ENCODE data around the gene FHIT.

FHIT gene

DNA sequence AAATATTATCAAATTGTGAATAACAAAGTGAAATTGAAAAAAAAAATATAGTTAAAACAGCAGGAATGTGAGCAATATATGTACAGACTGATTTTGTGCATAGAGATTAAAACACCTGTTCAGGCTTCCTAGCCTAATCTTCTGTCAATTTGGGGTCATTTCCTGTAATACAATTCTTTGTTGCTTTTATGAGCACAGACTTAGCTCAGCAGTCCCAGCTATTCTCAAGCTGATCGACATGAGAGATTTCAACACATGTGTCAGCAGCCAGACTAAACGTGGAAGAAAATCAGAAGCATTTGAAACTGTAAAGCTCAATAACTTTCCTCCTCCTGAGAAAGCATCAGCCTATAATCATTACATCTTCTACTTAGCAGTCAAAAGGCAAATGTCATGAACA lies 1.6 kb upstream of the FHIT start:
- TF ChIP-seq CTCF (IDR thresholded peaks at IDR 0.05; ENCODE audit: borderline replicate concordance, insufficient read depth, low read depth, low read length) = no peak
- no peak overlapping the region for H3K4me3 ChIP-seq (ENCODE audit: low read depth, low read length)

DNA sequence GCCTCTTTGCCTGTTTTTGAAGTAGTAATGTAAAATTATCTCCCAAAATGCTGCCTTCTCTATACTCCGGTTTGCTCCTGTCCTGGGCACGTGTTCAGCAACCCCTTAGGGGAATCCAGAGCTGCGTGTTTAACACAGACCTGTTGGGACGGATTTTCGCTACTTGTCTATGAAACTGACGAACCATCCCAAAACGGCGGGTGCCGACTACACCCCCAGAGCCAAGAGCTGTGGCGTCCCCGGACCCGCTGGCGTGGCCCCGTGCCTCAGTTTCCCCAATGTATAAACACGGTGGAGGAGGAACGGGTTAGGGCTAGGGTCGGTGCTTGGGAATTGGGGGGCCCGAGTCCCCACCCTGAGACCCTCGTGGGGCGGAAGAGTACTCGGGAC lies 473 bp downstream of the FHIT start:
- peak overlapping the region; percentile 86 for H3K4me3 ChIP-seq (ENCODE audit: low read depth, low read length)
- TF ChIP-seq CTCF (IDR thresholded peaks at IDR 0.05; ENCODE audit: borderline replicate concordance, insufficient read depth, low read depth, low read length) = no peak

DNA sequence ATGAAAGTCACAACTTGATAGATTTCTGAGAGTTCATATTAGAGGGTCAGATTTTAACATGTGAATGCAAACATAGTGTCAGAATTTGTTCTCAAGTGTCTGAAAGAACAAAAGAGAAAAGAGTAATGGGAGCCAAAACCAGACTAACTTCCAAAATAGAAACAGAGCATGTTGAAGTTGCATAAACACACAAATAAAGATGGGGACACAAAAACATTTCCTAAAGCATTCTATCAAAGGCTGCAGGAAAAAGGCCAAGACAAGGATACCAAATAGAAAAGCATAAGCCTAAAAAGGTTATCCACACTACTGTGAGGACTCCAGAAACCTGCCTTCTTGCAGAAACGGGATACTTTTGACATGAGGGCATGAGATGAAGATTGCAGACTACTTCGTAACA lies 2.8 kb downstream of the FHIT start:
- H3K4me3 ChIP-seq (ENCODE audit: low read depth, low read length) = no peak overlapping the region
- no peak for TF ChIP-seq CTCF (IDR thresholded peaks at IDR 0.05; ENCODE audit: borderline replicate concordance, insufficient read depth, low read depth, low read length)

DNA sequence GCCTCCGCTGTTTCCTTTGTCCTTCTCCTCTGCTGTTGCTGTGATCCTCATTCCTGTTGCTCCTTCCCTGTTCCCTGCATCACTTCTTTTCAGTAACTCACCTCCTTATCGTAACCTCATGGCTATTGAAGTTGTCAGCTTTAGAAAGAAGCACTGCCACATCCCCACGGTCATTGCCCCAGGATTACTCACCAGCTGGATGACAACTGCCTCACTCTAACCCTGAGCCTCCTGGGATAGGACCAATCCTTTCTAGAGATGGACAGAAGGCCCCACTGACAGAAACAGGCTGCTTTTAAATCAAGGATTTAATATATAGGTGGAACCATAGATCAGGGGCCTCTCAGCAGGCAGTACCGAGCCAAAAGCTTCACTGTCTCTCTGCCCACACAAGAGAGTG lies 4.1 kb downstream of the FHIT start:
- no peak for TF ChIP-seq CTCF (IDR thresholded peaks at IDR 0.05; ENCODE audit: borderline replicate concordance, insufficient read depth, low read depth, low read length)
- no peak overlapping the region for H3K4me3 ChIP-seq (ENCODE audit: low read depth, low read length)

- no peak overlapping the region for H3K4me3 ChIP-seq (ENCODE audit: low read depth, low read length)
- no peak for TF ChIP-seq CTCF (IDR thresholded peaks at IDR 0.05; ENCODE audit: borderline replicate concordance, insufficient read depth, low read depth, low read length)
These were observed 11.4 kb downstream of the FHIT start for GRCh38 chr3:61239871-61240270.

GRCh38 chr3:61237858-61238257 lies 13.4 kb downstream of the FHIT start:
- no peak overlapping the region for H3K4me3 ChIP-seq (ENCODE audit: low read depth, low read length)
- TF ChIP-seq CTCF (IDR thresholded peaks at IDR 0.05; ENCODE audit: borderline replicate concordance, insufficient read depth, low read depth, low read length) = no peak

- no peak for TF ChIP-seq CTCF (IDR thresholded peaks at IDR 0.05; ENCODE audit: borderline replicate concordance, insufficient read depth, low read depth, low read length)
- H3K4me3 ChIP-seq (ENCODE audit: low read depth, low read length) = no peak overlapping the region
These were observed 14.7 kb downstream of the FHIT start for GRCh38 chr3:61236556-61236955.
